ENCODE measurements around the gene PRLR.

The PRLR gene

GRCh38 chr5:35131723-35132122 lies 98.6 kb downstream of the PRLR start:
- Histone ChIP-seq H3K4me2 (ENCODE audit: low read depth, low read length) (no peak overlapping the region), H3K9ac (ENCODE audit: low read length) (no peak overlapping the region), H3K27ac (ENCODE audit: low read length) (no peak overlapping the region), H3K79me2 (ENCODE audit: low read length) (no peaks in the 10 kb centered on the region), H4K20me1 (ENCODE audit: insufficient read depth, low read length) (no peaks in the 10 kb centered on the region), H3K4me3 (ENCODE audit: low read length) (no peak overlapping the region), H3K9me3 (replicated peaks; ENCODE audit: insufficient read depth, low read length) (no peaks in the 10 kb centered on the region), H2AFZ (ENCODE audit: low read length) (no peak overlapping the region), H3K4me1 (ENCODE audit: low read length) (no peaks in the 10 kb centered on the region), H3K9me2 (replicated peaks; ENCODE audit: insufficient read depth, low read length) (no peaks in the 10 kb centered on the region), H3K27me3 (replicated peaks; ENCODE audit: insufficient read depth, low read length) (no peaks in the 10 kb centered on the region), H3K36me3 (replicated peaks; ENCODE audit: insufficient read depth, low read length) (no peaks in the 10 kb centered on the region), H3F3A (ENCODE audit: insufficient read depth, low read length) (no peaks in the 10 kb centered on the region)
- TF ChIP-seq EZH2 (optimal IDR thresholded peaks at IDR 0.05; ENCODE audit: low read depth, low read length) (no peak), EZH2phosphoT487 (IDR thresholded peaks at IDR 0.05; ENCODE audit: low read length) (no peak), CTCF (IDR thresholded peaks at IDR 0.05; ENCODE audit: low read length) (no peak)
- no peak for DNase-seq

- Histone ChIP-seq H3K9me3 (replicated peaks; ENCODE audit: insufficient read depth, low read length) (no peaks in the 10 kb centered on the region), H3K27me3 (replicated peaks; ENCODE audit: insufficient read depth, low read length) (no peaks in the 10 kb centered on the region), H3K79me2 (ENCODE audit: low read length) (no peaks in the 10 kb centered on the region), H3K4me3 (ENCODE audit: low read length) (no peak overlapping the region), H3K4me2 (ENCODE audit: low read depth, low read length) (no peak overlapping the region), H3K4me1 (ENCODE audit: low read length) (no peaks in the 10 kb centered on the region), H3K36me3 (replicated peaks; ENCODE audit: insufficient read depth, low read length) (no peaks in the 10 kb centered on the region), H2AFZ (ENCODE audit: low read length) (no peak overlapping the region), H3K9ac (ENCODE audit: low read length) (no peak overlapping the region), H3F3A (ENCODE audit: insufficient read depth, low read length) (no peaks in the 10 kb centered on the region), H4K20me1 (ENCODE audit: insufficient read depth, low read length) (no peaks in the 10 kb centered on the region), H3K9me2 (replicated peaks; ENCODE audit: insufficient read depth, low read length) (no peaks in the 10 kb centered on the region), H3K27ac (ENCODE audit: low read length) (no peak overlapping the region)
- TF ChIP-seq EZH2phosphoT487 (IDR thresholded peaks at IDR 0.05; ENCODE audit: low read length) (no peak), CTCF (IDR thresholded peaks at IDR 0.05; ENCODE audit: low read length) (no peak), EZH2 (optimal IDR thresholded peaks at IDR 0.05; ENCODE audit: low read depth, low read length) (no peak)
- DNase-seq = no peak
Measured at GRCh38 chr5:35129921-35130485, 100.3 kb downstream of the PRLR start.

GRCh38 chr5:35129276-35129675 lies 101.0 kb downstream of the PRLR start:
- Histone ChIP-seq H3K4me3 (ENCODE audit: low read length) (no peak overlapping the region), H2AFZ (ENCODE audit: low read length) (no peak overlapping the region), H3K9me3 (replicated peaks; ENCODE audit: insufficient read depth, low read length) (no peaks in the 10 kb centered on the region), H3K4me1 (ENCODE audit: low read length) (no peaks in the 10 kb centered on the region), H3K4me2 (ENCODE audit: low read depth, low read length) (no peak overlapping the region), H3F3A (ENCODE audit: insufficient read depth, low read length) (no peaks in the 10 kb centered on the region), H3K79me2 (ENCODE audit: low read length) (no peaks in the 10 kb centered on the region), H4K20me1 (ENCODE audit: insufficient read depth, low read length) (no peaks in the 10 kb centered on the region), H3K36me3 (replicated peaks; ENCODE audit: insufficient read depth, low read length) (no peaks in the 10 kb centered on the region), H3K9ac (ENCODE audit: low read length) (no peak overlapping the region), H3K27me3 (replicated peaks; ENCODE audit: insufficient read depth, low read length) (no peaks in the 10 kb centered on the region), H3K9me2 (replicated peaks; ENCODE audit: insufficient read depth, low read length) (no peaks in the 10 kb centered on the region), H3K27ac (ENCODE audit: low read length) (no peak overlapping the region)
- no peak for DNase-seq
- TF ChIP-seq EZH2 (optimal IDR thresholded peaks at IDR 0.05; ENCODE audit: low read depth, low read length) (no peak), EZH2phosphoT487 (IDR thresholded peaks at IDR 0.05; ENCODE audit: low read length) (no peak), CTCF (IDR thresholded peaks at IDR 0.05; ENCODE audit: low read length) (no peak)

Measured in MM.1S (cell line).